HG03196 (cell line): ENCODE data around the gene KRT28.

Experiments used
- ATAC-seq: cut with Tn5 transposase; IDR thresholded peaks from one replicate; pipeline ENCODE4 v1.9.1; 2021; ENCODE audit not compliant: unreplicated experiment

KRT28 gene, protein sequence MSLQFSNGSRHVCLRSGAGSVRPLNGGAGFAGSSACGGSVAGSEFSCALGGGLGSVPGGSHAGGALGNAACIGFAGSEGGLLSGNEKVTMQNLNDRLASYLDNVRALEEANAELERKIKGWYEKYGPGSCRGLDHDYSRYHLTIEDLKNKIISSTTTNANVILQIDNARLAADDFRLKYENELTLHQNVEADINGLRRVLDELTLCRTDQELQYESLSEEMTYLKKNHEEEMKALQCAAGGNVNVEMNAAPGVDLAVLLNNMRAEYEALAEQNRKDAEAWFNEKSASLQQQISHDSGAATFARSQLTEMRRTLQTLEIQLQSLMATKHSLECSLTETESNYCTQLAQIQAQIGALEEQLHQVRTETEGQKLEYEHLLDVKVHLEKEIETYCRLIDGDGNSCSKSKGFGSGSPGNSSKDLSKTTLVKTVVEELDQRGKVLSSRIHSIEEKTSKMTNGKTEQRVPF

DNA sequence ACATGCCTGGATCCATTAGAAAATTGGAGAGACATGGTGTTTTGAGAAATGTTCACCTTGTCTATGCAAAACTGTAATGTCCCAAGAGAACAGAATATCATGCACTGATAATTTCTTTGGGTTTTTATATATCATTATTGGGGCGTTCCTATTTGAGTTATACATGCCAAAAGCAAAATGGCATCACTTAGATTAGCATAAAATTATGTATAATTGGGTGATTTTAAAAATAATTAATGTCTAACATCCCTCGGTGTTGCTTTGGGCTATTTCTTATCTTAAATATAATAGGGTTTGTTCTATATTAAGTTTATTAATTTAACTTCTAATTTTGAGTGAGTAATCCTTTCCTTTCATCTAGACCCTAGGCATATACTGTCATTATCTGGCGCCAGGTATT, at the start of gene KRT28:
TSS of gene KRT28 (minus strand) at position 101 of the 400 bp plus-strand sequence. CDS start at position 35, 66 bp downstream.
- no peak for ATAC-seq

DNA sequence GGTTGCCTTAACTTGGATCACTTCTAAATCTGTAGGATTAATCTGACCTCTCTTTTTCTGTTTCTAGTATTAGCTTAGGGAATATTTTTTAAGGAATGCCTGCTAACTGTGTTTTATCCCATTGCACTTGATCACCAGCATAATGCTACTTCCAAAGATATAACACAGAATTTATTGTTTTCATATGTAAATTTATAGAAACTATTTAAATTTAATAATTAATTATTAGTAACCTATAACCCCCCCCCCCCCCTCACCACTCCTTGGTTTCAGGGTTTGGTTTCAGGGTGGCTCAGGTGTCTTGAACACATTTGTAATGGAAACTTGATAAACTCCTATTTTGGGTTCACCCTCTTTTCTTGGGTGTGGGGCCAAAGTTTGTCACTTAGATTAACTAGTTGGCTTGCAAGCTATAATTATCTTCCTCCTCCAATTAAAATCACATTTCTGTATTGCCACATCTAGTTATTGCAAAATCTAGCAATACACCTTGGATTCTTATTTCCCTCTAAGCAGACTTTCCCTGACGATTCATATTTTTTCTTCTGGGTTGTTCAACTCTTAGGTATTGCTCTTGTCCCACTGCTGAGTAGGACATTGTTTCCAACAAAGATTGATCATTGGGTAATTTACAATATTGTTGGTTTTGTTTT, 49.0 kb upstream of the KRT28 start:
- ATAC-seq, result no peak

DNA sequence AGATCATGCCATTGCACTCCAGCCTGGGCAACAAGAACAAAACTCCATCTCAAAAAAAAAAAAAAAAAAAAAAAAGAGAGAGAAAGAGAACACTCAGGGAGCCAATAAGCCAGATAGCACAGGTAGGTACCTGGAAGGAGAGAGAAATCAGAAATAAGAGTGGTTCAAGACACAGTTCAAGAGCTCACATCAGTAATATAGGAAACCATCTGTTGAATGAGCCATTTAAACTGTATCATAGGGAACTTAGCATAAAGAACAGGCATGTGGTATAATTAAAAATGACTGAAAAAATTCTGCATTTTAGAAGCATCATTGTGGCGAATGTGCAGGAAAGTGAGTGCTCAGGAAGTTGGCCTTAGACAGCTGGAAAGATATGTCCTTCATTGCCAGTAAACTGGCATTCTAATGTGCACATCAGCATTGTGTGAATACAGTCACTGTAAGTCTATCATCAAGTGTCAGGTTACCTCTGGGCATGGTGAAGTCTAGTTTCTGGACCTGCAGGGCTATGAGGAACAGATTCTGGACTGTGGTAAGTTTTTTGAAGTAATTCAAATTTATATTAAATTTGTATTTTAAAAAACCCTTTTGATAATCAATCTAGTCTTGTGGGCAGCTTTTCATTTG, 46.9 kb upstream of the KRT28 start:
- ATAC-seq, result no peak

DNA sequence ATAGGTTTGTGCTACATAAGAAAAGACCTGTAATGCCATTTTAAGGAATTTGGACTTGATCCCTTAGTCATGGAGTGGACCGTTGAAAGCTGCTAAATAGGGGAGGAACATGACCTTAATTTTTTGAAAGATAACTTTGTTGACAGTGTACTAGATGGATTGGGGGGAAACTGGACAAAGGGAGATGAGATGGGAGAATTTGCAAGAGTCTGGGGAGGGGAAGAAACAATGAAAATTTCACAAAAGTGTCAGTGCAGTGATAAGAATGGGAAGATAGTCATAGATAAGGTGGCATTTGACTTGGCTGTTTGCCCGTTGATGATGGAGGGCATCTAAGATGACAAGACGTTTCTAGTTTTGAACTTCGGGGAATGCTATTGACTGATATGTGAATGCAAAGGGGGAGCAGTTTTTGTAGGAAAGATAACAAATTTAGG, 44.9 kb upstream of the KRT28 start:
- no peak for ATAC-seq

DNA sequence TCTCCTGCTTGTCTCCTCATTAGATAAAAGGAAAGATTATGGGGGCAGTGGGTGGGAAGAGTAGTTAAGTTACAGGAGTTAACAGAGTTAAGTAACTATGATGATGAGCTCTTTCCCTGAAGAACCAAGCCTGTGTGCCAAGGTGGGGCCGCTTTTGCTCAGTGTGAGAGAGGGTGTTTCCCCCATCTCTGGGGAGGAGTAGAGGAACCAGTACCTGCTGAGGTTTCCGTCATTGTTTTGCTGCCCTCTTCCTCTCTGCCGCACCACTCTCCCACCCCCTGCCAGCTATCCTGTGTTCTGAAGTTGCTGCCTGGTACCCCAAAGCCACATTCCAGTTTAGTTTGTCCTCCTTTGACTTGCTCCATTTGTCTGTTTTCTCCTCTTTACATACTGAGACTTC, 43.5 kb upstream of the KRT28 start:
- ATAC-seq, result no peak

DNA sequence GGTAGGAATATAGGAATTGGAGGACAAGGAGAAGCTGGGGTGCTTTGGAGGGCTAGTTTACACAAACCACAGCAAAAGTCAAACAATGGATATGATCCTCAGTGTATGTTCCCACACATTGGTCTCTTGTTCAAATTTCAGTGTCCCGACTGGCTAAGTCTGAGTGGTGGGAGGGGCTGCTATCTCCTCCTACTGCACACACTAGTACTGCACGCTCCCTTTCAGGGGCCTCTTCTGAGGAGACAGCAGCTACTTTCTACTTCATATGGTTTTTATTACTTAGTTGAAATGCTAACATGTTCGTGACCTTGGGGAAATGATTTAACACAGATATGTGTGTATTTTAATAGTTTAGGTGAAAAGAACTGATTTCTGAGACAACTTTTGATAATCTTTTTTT, 41.5 kb upstream of the KRT28 start:
- ATAC-seq, result no peak

DNA sequence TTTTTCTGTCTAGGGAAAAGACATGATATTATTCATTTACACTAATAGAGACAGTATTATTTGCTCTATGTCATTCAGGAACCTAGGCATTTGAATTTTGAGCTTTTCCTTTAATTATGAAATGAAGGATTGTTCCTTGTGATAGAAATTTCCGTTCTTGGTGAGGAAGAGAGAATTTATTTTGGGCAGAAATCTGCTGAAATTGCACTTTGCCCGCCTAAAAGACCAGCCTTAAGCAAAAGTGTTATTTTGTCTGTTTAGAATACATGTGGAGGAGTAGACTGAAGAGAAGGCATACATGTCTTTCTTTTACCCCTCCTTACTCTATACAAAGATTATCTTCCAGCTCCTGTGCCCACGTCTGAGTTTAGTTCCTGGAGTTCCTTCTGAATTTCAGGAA, 39.4 kb upstream of the KRT28 start:
- no peak for ATAC-seq

DNA sequence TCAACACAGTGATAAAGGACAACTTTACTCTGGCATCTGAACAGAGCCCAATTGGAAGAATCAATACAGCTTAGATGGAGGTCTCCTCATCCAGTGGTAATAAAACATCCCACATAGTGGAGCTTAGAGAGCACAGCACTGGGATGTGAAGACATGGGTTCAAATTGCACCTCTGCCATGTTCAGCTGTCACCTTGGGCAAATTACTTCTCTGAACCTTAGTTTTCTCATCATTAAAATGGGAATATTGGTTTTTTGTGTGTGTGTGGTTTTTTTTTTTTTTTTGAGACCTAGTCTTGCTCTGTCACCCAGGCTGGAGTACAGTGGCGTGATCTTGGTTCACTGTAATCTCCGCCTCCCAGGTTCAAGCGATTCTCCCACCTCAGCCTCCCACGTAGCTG, 36.3 kb upstream of the KRT28 start:
- ATAC-seq, result no peak

DNA sequence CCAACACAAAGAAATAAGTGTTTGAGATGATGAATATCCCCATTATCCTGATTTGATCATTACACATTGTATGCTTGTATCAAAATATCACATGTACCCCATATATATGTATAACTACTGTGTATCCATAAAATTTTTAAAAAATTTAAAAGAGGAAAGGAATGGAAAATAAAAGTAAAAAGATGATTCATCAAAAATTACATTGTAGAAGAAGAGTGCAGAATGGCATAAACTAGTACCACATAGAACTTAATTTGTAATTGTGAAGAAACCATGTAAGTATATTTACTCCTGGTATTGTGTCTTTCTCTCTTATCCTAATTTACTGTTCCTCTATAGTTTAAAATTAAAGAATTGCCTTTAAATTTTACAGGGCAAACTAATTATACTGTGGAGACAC, 34.1 kb upstream of the KRT28 start:
- no peak for ATAC-seq

DNA sequence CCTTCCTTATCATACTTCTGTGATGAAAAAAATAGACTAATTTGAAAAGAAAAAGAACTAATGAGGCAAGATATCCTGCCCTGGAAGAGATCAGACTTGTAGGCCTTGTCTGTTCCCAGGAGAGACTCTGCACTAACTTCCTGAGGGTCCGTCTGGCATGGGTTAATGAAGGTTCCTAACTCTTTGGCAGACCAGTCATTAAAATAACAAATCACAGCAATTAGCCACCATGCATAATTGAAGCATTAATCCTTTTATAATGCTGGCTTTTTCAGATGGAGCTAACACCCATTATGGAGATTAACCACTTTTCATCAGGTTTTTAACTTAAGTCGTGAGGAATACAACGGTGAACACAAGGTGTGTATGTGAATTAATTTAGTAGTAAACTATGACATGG, 33.1 kb upstream of the KRT28 start:
- no peak for ATAC-seq

DNA sequence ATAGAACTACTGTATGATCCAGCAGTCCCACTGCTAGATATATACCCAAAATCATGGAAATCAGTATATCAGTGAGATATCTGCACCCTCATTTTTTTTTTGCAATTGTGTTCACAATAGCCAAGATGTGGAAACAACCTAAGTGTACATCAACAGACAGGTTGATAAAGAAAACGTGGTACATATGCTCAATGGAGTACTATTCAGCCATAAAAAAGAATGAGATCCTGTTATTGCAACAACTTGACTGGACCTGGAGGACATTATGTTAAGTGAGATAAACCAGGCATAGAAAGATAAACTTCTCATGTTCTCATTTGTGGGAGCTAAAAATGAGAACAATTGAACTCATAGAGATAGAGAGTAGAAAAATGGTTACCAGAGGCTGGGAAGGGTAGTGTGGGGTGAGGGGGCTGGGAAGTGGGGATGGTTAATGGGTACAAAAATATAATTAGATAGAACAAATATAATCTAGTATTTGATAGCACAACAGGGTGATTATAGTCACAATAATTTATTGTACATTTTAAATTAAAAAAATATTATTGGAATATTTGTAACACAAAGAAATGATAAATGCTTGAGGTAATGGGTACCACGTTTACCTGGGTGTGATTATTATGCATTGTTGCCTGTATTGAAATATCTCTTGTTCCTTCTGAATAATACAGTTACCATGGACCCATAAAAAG, 30.5 kb upstream of the KRT28 start:
- no peak for ATAC-seq

DNA sequence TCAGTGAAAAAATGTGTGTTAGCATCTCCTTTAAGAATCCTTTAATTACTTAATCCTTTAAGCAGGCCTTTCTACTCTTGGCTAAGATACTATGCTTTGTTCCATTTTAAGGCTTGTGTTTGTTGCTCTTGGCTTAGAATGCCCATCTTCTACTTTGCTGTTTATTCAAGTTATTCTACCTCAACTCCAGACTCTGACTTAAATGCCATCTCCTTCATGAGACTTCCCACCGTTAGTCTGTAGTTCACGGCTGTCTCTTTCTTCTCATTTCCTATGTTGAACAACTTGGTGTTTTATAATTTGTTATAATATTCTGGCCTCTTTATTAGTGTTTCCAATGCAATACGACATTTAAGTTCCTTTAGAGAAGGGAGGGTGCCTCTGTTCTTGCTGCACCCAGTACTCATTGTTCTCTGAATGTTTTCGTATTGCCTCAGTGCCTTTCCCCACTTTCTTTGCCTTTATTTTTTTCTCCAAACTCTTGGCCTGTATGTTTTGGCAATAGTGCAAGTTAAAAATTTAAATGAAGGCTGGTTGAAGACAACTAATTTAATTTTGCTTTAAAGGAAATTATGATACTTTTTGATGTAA, 28.8 kb upstream of the KRT28 start:
- ATAC-seq, result no peak

DNA sequence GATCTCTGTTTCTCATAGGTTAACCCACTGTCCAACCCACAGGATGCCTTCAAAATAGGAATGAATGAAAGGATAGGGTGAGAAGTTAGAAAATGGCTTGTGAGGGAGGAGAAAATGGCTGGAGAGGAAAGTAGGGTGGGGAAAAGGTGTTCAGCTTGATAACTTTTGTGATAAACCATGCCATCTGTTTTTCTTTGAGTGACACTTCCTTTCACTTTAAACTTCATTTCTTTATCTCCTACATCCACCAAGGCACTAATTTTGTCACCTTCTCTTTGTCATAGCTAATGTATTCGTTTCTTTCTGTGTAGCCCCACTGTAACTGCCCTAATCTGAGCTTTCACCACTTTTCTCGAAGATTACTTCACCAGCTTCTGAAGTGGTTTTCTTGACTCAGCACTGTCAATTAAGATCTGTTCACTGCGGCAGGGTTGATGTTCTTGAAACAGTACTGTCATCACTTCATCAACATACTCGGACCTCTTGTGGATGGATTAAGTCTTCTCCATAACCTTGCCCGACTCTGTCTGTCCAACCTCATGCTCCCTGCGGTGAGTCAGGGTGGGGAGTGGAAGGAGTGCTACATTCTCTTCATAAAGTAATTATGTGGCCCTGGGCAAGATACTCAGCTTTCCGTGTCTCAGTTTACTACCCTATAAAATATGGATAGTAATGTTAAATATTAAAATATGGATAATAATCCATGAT, 28.1 kb upstream of the KRT28 start:
- no peak for ATAC-seq

DNA sequence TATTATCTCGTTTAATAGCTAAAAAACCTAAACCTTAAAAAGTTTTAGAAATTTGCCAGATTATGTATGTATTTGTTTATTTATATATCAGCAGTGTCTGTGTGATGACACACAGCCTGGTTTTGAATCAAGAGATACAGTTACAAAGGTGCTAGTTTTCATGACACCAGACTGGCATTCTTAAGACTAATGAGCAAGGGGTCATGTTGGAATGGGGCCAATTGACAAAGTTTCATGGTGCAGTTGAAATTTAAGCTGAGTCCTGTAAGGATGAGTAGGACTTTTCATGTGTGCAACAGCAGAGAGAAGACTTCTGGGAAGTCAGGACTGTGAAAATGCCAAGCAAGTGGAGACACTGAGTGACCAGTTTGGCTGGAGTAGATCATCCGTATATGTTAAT, 25.8 kb upstream of the KRT28 start:
- no peak for ATAC-seq

DNA sequence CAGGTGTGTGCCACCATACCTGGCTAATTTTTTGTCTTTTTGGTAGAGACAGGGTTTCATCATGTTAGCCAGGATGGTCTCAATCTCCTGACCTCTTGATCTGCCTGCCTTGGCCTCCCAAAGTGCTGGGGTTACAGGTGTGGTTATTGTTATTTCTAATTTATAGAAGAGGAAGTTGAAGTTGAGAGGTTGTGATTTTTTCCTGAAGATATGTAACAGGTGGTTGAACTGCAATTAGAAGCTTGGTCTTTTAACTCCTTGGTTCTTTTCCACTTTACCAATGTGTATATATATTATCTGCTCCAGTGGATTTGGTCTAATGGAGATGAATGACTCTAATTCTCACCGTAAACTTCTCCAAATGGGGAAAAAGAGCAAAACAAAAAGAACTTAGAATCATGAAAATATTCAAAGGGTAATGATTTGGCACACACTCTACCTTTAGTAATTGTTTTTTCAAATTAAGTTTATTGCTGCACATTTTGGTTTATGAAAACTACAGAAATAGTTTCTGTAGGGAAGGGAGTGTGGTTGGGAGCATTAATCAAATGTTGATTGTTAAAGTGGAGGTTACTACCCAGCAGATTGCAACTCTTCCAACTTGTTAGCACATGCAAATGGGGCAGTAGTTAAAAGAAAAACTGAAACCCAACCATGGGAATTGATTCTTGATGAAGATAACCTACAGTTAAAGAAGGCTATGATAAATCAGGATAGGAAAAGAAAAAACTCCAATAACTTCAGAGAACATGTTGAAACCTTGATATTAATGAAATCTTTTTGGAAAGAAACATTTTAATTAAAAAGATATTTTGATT, 24.5 kb upstream of the KRT28 start:
- no peak for ATAC-seq

DNA sequence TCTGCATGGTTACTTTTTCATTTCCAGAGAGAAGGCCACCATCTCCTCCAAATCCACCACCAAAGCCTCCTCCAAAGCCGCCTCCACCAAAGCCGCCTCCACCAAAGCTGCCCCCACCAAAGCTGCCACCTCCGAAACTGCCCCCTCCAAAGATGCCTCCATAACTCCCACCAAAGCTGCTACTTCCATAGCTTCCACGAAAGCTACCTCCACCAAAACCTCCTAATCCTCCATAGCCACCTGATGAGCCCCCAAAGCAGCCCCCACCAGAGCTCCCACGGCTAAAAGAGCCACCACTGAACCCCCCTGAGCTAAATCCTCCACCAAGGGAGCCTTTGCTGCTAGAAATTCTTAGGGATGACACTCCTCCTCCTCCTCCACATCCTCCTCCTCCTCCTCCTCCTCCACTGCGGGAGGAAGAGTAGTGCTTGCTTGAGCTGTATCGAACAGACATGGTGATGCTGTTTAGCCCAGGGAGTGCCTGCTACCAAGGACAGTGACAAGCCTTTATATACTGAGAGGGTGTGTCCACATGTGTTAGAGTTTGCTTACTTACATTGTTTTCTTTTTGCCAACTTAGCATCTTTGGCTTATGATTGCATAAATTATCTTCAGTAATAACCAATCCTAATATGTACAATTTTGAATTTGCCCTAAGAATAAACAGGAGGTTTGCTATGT, 22.5 kb upstream of the KRT28 start, which contains the start of gene KRT10:
TSS of gene KRT10 (minus strand) at position 483 of the 681 bp plus-strand sequence. CDS start at position 454, 29 bp downstream.
- no peak for ATAC-seq

DNA sequence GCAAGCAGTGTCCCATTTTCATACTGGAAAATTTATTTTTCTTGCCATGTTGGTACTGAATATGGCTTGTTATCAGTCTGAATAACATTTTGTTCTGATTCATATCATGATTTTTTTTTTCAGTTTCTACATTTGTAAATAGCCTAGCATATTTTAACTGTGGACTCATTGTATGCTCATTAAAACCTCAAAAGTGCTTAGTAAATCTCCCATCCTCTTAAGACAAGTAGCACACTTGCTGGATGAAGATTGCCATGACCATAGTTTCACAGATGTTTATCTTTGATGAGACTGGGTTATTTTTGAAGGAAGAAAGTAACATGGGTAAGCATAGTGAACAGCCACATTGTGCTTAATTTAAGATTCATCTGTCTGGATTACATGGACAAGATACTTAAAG, 21.8 kb upstream of the KRT28 start:
- ATAC-seq, result no peak

DNA sequence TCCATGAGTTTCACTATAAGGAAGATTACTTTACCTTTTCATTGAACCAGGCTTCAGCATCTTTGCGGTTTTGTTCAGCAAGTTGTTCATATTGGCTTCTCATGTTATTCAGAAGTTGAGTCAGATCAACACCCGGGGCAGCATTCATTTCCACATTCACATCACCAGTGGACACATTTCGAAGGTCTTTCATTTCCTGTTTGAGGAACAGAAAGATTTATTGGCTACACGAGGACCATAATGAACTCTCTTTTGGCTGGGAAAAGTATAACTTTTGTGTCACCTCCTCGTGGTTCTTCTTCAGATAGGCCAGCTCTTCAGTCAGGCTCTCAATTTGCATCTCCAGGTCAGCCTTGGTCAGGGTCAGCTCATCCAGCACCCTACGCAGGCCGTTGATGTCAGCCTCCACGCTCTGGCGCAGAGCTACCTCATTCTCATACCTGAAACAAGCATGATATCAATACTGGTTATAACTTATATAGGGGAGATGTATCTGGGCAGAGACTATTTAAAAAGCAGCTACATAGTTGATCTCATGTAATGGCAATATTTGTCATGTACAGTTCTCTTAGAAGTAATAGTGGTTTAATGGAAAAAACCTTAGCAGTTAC, 20.6 kb upstream of the KRT28 start:
- ATAC-seq, result no peak
